NCI-H2171 treated with DMSO at 0.1 percent for 48 hours (cell line): ENCODE results near the gene LPO.

ENCODE experiments used
- DNase-seq: peaks from one replicate; lab custom pipeline; 2025; lab: John Stamatoyannopoulos, UW

The LPO gene

DNA sequence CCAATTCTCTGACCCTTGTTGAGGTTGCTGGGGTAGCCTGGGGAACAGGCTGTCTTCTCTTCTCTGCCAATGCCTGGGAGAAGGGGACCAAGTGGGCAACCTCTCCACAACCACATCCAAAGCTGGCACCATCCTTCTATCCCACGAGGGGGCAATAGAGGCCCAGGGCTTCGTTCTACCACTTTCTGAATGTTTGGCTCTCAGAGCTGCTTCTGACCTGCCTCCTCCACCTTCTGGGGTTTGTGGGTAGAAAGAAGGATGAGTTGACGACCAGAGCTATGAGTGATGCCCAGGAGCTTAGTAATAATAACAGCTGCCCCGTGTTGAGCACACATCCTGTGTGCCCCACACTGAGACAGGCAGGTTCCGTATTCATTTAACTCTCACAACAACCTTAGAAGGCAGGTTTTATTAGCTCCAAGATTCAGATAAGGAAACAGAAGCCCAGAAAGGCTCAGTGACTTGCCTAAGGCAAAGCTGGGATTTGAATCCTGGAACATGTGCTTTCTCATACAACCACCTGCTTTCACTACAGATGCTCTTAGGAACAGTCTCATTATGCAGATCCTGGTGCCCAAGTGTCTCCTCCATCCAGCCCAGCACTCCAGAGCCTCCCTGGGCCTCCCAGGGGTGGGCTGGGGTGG is 79.2 kb downstream of the LPO start:
- peak; percentile 29 for DNase-seq

DNA sequence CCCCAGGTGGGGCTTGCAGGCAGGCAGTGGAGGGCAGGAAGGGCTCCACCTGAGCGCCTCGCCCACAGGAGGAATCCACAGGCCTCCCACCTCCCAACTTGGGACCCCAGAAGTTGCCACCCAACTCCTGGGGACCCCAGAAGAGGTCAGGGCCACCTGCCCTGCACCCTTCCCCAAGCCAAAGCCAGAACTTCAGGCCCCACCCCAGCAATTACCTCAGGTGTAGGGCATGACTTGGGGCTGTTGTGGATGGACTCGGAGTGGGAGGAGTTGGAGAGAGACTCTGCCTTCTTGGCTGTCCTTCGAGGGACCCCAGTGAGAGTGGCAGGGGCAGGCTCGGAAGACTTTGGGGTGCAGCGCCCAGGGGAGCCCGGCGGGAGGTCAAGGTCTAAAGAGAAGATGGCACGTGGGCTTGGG is 79.7 kb downstream of the LPO start:
- no peak for DNase-seq
